Midbrain (tissue), 1 donor: ENCODE results near the gene NTRK3.

Experiments
- DNase-seq: peaks from one replicate; lab custom pipeline; 2025; lab: John Stamatoyannopoulos, UW

NTRK3 gene

GRCh38 chr15:87818756-87819155 is 437.8 kb downstream of the NTRK3 start:
- no peak for DNase-seq

- no peak for DNase-seq
Measured at GRCh38 chr15:87817553-87817952, 439.0 kb downstream of the NTRK3 start.

- no peak for DNase-seq
Measured at GRCh38 chr15:87816811-87817210, 439.7 kb downstream of the NTRK3 start.

- DNase-seq = no peak
Measured at GRCh38 chr15:87816016-87816415, 440.5 kb downstream of the NTRK3 start.
